ENCODE data around the gene PRDM16.

DNA sequence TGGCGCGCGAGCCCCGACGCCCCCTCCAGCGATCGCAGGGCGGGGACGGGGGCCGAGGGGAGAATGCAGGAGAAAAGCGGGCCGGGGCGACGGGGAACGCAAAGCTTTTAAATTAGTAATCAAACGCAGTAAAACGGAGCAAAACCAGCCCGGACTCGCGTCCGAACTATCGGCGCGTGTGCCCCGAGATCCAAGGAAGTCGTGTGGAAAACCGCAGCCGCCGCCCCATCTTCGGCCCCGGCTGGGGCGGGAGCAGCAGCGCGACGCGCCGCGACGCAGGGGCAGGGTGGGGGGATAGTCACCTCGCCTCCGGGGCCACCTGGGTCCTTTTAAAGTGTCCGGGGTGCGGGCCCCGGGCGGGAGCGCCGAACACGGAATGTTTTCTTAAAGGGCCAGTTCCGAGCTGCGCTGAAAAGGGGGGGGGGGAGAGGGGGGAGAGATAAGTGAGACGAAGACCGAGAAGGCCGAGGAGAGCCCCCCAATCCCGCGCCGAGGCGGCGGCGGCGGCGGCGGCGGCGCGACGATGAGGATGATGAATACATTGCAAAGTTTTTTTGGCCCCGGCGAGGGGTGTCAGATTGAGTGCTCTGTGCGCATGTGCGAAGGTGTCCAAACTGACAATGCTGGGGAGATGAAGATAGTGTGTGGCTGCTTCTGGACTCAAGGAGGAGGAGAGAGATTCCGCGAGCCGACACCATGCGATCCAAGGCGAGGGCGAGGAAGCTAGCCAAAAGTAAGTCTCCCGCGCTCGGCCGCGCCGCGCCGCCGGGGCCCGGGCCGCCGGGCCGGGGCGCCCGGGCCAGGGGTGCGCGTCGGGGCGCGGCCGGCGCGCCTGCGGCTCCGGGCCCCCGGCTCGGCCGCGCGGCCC is at the start of gene PRDM16:
- TF ChIP-seq, protein P1, sequence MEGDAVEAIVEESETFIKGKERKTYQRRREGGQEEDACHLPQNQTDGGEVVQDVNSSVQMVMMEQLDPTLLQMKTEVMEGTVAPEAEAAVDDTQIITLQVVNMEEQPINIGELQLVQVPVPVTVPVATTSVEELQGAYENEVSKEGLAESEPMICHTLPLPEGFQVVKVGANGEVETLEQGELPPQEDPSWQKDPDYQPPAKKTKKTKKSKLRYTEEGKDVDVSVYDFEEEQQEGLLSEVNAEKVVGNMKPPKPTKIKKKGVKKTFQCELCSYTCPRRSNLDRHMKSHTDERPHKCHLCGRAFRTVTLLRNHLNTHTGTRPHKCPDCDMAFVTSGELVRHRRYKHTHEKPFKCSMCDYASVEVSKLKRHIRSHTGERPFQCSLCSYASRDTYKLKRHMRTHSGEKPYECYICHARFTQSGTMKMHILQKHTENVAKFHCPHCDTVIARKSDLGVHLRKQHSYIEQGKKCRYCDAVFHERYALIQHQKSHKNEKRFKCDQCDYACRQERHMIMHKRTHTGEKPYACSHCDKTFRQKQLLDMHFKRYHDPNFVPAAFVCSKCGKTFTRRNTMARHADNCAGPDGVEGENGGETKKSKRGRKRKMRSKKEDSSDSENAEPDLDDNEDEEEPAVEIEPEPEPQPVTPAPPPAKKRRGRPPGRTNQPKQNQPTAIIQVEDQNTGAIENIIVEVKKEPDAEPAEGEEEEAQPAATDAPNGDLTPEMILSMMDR (IDR thresholded peaks at IDR 0.05), result no peak
- TF ChIP-seq POLR2AphosphoS5 (IDR thresholded peaks at IDR 0.05), result no peak
